GDM1 (cell line): ENCODE data around the gene CAPS.
"Not testable (repeated sequence)": the region's sequence is repeated elsewhere in the genome, so short reads cannot be mapped to it uniquely, and the experiment has no call there.

Experiments used
- DNase-seq: peaks from one replicate; lab custom pipeline; 2025; lab: John Stamatoyannopoulos, UW

Gene CAPS

GRCh38 chr19:5913739-5914357, at the start of gene CAPS:
TSS of gene CAPS (plus strand) at chr19:5914254. CDS start at chr19:5914407, 153 bp downstream.
- no peak for DNase-seq

GRCh38 chr19:5864725-5865486, 49.1 kb upstream of the CAPS start:
- no peak for DNase-seq

GRCh38 chr19:5865772-5866171, 48.3 kb upstream of the CAPS start:
- DNase-seq, result no peak

GRCh38 chr19:5867201-5868136, 46.6 kb upstream of the CAPS start:
- DNase-seq, result no peak

DNA sequence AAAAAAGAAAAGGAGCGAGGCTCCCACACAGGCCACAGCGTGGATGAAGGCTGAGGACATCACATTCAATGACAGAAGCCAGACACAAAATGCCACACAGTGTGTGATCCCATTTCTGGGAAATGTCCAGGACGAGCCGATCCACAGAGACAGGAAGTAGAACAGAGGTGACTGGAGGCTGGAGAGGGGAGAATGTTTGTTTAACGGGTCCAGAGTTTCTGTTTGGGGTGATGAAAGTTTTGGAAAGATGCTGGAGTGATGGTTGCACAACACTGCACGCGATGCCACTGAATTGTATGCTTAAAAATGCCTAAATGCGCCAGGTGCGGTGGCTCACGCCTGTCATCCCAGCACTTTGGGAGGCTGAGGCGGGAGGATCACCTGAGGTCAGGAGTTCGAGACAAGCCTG, 43.1 kb upstream of the CAPS start:
- DNase-seq, result no peak

DNA sequence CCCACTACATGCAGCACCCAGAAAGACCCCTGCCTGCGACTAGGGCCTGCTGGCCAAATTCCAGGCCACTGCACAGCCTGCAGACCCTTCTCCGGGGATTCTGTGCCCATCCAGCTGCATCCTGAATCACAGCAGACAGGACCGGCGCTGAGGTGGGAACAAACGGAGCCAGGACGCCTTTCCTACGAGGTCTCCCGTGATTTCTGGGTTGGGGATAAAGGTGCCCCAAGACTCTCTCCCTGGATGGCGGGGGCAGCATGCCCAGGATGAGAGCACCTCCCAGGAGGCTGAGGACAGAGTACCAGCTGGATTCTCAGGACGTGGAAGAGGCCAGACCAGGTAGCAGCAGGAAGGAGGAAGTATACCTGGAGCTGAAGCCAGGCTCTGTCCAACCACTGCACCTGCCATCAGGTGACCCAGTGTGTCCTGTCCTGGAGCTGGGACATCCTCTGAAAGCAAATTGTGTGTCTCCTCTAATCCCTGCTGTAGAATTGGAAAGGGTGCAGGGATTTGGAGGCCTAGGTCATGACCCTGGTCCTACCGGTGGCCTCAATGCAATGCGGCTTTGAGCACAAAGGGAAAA, 40.3 kb upstream of the CAPS start:
- no peak for DNase-seq

GRCh38 chr19:5874496-5874895, 39.6 kb upstream of the CAPS start:
- not testable (repeated sequence) for DNase-seq

GRCh38 chr19:5877427-5877826, 36.6 kb upstream of the CAPS start:
- DNase-seq, result no peak

GRCh38 chr19:5877882-5878281, 36.2 kb upstream of the CAPS start:
- no peak for DNase-seq

DNA sequence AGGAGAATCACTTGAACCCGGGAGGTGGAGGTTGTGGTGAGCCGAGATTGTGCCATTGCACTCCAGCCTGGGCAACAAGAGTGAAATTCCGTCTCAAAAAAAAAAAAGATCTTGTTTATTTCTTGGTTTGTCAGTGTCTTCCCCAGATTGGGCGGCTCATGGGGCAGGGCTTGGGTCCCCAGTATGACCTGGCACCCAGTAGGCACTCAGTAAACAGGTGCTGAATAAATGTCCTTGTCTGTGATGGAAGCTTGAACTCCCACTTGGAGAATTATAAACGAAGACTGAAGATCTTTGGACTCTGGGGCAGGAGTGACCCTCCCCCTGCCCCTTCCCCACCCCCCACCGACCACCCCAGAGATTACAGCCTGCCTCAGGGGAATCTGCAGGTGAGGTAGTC, 33.9 kb upstream of the CAPS start:
- DNase-seq, result no peak

GRCh38 chr19:5880604-5881078, 33.4 kb upstream of the CAPS start:
- no peak for DNase-seq

DNA sequence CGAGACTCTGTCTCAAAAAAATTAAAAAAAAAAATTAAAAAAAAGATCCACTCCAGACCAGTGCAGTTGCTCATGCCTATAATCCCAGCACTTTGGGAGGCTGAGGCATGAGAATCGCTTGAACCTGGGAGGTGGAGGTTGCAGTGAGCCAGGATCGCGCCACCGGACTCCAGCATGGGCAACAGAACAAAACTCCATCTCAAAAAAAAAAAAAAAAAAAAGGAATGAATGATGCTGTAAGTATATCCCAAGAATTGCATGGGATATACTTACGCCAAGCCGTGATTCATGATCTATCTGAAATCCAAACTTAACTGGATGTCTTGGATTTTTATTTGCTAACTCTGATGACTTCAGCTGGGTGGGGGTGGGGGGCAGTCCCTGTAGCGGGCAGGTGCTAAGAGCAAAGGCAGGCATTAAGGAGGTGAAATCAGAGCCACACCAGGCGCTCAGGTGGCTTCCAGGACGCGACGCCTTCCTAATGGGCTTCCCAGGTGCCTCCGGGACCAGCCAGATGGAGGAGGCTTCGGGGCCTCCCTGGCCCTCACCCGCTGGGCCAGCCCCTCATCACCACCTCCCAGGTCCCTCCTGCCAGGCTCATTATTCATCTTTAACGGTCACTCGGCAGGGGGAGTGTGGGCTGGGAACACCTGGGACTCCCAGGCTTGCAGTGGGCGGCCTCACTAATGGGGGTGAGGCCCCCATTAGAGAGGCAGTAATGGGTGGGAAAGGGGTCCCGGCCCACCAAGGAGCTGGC, 32.3 kb upstream of the CAPS start:
- DNase-seq, result no peak

- no peak for DNase-seq
Observed at GRCh38 chr19:5882421-5882968, 31.6 kb upstream of the CAPS start.

GRCh38 chr19:5883157-5883873, 30.7 kb upstream of the CAPS start:
- DNase-seq, result not testable (repeated sequence)

- DNase-seq, result not testable (repeated sequence)
Observed at GRCh38 chr19:5884065-5884811, 29.8 kb upstream of the CAPS start.

DNA sequence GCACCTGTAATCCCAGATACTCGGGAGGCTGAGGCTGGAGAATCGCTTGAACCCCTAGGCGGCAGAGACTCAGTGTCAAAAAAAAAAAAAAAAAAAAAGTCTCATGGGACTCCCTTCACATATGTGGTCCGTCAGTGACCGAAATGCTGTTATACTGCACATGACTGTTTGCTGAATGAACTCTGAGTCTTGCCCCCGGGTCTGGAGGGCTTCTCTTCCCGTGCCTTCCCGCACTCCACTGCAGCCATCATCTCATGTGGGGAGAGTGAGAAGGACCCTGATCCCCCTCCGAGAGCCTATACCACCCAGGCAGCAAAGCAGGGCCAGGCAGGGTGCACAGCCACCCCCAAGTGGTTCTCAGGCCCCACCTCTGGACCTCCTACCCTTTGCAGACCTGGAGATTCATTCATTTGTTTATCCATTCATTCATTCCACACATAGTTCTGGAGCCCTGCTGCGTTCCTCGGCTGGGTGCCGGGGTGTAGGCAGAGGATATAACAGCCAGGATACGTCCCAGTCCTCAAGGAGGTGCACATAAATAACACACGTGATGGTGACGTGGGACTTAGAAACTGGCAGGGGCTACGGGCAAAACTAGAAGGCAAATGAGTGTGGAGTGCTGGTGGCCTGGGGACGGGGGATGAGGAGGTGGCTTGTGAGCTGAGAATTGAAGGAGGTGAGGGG, 24.6 kb upstream of the CAPS start:
- DNase-seq, result no peak

DNA sequence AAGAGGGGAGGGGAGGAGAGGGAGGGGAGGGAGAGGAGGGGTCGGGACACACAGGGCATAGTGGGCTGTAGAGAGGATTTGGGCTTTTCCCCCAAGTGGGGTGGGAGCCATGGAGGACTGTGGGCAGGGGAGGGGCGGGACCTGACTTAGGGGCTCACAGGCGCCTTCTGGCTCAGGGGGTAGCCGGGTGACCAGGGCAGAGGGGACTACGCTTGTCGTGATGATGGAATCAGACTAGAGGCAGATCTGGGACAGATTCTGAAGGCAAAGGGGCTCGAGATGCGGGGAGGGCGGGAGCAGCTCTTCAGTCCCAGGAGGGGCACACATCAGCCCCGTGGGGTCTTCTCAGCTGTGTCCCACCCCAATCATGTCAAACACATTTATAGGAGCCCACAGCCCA, 24.0 kb upstream of the CAPS start:
- DNase-seq, result no peak

GRCh38 chr19:5891572-5891937, 22.5 kb upstream of the CAPS start:
- no peak for DNase-seq
